Ureter (tissue), 1 donor: ENCODE data around the gene OR5H1. TPM values are rescaled to one million over a fixed set of nuclear protein-coding genes. Genes with fewer than 3 reads are reported as not detected.
"Not testable (repeated sequence)": the region's sequence is repeated elsewhere in the genome, so short reads cannot be mapped to it uniquely, and the experiment has no call there.

ENCODE experiments used
- DNase-seq: peaks from one replicate; pipeline ENCODE4 v3.0.0-alpha.2; 2020; ENCODE audit warnings: low spot score
- total RNA-seq: library from RNA; stranded (reverse); gene quantifications from one replicate; pipeline ENCODE4 v1.2.4, GENCODE V29; 2023
- donor health status: DM: yes; HTN: yes; CAD: no.

Gene OR5H1
- total RNA-seq, result 0.13 TPM

DNA sequence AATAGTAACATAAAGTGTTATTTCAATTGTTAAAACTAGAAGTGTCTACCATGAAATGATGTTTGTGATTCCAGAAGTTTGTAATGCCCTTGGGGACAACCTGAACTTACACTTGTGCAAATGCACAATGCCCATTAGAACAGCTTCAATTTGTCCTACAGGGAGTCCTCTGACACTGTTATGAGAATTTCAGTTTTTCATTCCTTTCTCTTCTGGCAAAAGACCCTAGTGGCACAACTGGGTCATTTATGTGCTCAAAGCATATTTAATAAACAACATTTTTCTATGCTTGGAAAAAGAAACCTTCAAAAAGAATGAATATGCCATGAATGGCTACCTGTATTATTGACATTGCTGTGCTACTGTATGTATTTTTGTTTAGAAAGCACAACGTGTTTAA is at the start of gene OR5H1:
Gene OR5H1 (plus strand): TSS at position 301 of the 400 bp plus-strand sequence. CDS start 1,977 bp downstream, outside the sequence.
- no peak for DNase-seq

DNA sequence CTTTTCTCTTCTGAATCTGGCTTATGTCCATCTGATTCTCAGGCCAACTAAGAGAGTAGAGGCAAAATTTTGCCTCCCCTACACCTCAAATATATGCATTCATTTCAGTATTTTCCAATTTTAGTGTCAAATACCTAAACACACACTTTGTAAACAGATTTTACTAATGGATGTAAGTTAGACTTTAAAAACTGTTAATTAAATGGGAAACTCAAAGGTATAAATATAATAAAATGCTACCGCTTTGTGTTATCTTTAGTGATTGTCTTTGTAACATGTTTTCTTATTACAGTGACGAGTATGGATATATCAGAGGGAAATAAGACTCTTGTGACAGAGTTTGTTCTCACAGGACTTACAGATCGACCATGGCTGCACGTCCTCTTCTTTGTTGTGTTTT is 43.6 kb upstream of the OR5H1 start, which contains the start of gene OR5AC2:
Gene OR5AC2 (plus strand): TSS at position 301 of the 400 bp plus-strand sequence. CDS start 0 bp downstream, at position 301.
- no peak for DNase-seq

DNA sequence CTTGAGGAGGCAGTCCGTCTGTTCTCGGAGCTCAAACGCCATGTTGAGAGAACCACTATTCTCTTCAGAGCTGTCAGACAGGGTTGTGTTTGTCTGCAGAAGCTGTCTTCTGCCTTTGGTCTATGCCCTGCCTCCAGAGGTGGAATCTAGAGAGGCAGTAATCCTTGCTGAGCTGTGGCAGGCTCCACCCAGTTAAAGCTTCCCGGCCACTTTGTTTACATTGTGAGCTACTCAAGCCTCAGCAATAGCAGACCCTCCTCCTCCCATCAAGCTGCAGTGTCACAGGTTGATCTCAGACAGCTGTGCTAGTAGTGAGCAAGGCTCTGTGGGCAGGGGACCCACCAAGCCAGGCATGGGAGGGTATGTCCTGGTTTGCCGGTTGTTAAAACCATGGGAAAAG is 34.6 kb upstream of the OR5H1 start:
- DNase-seq, result no peak

DNA sequence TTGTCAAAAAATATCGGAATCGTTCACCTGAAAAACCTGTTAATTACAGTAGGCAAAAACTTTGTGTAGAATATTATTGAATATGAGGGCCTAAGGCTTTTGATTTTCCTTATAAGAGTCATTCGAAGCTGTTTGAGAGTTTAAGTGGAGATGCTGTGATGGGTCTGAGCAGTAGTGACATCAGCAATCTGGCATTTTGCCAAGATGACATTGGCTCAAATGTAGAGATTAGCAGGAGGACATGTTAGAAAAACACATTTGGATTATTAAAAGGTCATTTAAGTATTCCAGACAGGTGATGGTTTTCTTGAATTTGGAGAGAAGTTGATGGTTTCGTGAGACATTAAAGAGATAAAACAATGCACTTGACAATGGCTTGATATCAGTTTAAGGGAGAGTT is 30.7 kb upstream of the OR5H1 start:
- DNase-seq, result no peak

DNA sequence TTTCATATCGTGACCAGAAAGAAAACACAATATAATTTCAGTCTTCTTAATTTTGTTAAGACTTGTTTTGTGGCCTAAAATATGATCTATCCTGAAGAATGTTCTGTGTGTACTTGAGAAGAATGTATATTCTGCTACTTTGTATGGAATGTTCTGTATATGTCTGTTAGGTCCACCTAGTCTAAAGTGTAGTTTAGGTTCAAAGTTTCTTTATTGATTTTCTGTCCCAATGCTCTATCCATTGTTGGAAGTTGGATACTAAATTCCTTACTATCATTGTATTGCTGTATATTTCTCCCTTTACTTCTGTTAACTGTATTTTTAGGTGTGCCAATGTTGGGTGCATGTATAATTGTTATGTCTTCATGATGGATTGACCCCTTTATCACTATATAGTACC is 22.4 kb upstream of the OR5H1 start:
- DNase-seq, result no peak

DNA sequence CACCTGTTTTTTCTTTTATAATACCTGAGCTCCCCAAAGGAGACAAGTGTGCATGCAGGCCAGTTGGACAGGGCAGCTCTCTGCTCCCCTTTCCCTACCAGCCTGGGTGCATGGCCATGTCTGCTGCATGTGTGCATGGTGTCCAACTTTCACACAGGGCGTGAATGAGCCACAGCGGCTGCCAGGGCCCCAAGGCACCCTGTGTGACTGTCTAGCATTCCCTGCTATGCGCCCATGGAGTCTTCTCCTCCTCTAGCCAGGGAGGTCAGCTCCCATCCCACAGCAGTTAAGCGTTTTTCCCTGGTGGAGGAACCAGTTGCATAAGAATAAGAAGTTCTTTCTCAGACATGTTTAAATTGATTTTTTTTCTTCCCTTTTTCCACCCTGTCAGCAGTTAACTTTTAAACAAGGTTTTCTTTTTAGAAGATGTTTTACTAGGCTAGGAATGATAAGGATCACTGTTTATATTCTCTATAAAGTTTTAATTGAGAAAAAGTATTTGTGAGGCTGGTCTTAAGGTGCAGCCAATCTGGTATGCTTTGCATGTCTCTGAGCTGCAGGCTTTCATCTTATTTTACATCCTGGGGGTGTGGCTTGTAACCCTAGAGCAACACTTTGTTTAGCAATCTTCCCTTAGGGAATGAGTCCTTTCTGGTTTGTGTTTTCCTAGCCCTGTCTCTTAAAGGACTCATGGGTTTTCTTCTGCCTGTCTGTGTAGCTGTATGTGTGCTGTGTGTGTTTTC is 20.5 kb upstream of the OR5H1 start:
- no peak for DNase-seq

DNA sequence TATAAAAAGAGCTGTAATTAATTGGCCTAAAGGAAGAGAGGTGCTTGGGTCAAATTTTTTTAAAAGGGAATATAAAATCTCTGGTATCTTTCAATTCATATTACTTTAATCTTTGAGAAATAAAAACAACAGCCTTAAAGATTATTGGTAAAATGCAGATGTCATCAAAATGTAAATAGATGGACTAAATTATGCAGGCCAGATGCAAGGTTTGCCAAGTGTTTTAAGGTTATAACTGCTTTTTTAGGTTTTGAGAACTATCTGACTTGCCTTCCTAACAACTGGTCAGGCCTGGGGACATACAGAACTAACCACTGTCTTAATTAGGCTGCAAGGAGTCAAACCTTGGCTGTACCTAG is 20.0 kb upstream of the OR5H1 start:
- no peak for DNase-seq

DNA sequence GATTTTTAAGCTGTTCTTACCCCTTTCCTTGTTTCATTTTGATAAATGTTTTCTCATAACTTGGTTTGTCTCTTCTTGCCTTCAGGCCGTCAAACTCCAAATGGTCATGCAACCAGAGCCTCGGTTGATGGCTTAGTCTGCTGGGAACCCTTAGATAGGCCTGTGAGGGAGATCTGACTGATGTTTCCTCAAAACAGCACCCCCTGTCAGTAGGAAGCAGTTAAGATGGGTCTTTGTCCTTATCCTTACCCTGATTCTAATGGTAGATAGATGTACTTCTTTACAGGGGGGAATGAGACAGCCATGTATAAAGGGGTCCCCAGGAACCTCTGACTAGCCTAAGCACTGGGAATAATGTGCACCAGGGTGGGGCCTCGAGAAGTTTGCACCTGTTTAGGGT is 16.3 kb upstream of the OR5H1 start:
- no peak for DNase-seq

DNA sequence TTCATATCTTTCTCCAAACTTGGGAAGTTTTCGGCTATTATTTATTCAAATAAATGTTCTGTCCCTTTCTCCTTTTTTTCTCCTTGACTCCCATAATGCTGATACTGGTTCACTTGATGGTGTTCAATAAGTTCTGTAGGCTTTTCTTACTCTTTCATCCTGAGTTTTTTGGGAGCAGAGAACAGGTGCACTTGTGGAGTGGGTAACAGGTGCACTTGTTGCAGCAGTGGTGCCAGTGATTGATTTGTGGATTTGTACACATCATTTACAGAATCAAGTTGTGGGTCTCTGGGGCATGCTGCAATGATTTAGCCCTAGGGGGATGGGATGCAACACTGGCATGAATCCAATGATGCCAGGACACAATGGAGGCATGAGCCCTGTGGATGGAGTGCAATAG is 14.8 kb upstream of the OR5H1 start:
- no peak for DNase-seq

DNA sequence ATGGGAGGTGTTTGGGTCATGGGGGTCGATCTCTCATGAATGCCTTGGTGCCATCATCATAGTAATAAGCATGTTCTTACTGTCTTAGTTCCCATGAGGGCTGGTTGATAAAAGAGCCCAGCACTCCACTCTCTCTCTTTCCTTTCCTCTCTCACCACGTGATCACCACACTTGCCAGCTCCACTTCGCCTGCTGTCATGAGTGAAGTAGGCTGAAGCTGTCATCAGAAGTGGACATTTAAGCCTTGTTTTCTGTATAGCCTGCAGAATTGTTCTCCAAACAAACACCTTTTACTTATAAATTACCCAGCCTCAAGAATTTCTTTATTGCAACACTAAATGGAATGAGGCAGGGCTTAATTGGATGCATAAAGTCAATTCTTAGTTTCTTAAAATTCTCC is 6.1 kb downstream of the OR5H1 start:
- no peak for DNase-seq

DNA sequence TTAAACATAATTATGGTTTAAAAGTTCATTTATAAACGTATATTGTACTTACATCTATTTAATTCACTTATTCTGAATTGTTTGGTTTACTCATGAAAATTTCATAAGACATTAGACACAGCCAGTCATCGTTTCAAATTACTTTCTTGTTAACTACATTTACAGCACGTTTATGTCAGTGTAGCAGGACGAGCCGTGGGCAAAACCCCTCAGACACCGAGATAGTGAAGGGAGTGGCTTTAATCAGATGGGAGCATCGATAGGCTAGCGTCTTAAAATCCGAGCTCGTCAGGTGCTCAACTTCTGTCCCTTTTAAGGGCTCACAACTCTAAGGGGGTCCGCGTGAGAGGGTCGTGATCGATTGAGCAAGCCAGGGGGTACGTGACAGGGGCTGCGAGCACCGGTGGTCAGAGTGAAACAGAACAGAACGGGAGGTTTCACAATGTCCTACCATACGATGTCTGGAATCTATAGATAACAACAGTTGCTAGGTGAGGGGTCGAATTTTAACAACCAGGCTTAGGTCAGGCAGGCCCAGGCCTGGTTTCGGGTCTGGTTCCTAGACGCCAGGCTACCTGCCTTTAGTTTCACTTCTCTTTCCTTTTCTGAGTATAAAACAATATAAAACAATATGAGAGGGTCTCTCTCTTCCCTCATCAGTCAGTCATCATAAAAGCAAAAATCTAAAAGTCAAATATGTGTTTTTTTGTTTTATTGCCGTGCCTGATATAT is 7.5 kb downstream of the OR5H1 start:
- not testable (repeated sequence) for DNase-seq

DNA sequence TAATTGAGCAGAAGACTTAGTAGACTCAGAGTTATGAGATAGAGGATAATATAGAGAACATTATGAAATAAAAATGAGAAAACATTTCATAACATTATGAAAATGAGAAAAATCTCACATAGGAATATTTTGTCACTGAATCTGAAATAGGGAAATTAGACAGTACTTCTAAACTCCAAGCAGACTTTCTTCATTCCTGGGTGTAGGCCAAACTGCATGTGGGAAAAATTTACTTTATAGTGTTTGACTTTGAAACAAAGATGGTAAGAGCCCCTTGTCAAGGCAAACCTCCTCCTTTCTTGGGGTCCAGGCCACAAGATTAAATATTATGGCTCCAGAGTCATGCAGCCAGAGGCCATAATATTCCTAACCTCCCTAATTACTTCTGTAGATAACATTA is 10.0 kb downstream of the OR5H1 start:
- DNase-seq, result no peak

DNA sequence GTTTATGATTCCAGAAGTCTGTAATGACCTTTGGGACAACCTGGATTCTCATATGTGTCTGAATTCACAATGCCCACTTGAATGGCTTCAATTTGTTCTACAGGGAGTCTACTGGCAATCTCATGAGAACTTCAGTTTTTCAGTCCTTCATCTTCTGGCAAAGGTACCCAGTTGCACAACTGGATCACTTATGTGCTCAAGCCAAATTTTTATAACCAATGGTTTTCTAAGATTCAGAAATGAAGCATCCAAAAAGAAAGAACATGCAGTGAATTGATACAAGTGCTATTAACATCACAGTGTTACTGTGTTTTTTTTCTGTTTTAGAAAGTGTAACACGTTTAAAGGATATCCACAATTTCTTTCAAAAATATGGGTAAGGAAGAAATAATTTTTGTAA is 16.7 kb downstream of the OR5H1 start, which contains the start of gene OR5H14:
Gene OR5H14 (plus strand): TSS at position 301 of the 400 bp plus-strand sequence. CDS start 1,907 bp downstream, outside the sequence.
- no peak for DNase-seq

DNA sequence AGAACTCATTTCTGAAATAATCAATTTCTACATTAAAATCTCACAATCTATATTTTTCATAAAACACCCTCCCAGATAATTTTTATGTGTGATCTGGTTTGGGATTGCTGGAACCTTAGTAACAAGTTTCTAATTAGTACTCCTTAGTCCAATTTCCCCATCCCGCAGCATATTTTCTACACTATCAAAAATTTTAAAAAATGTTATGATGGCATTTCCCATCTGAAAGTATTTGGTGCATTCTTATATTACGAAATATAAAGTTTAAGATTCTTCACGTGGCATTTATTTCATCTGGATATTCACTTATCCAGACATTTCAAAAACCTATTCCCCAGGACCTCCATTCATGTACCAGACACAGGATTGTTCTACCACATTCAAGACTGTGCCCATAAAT is 18.2 kb downstream of the OR5H1 start:
- DNase-seq, result no peak

DNA sequence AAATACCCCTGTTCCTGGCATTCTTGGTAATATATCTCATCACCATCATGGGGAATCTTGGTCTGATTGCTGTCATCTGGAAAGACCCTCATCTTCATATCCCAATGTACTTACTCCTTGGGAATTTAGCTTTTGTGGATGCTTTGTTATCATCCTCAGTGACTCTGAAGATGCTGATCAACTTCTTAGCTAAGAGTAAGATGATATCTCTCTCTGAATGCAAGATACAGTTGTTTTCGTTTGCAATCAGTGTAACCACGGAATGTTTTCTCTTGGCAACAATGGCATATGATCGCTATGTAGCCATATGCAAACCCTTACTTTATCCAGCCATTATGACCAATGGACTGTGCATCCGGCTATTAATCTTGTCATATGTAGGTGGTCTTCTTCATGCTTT is 18.9 kb downstream of the OR5H1 start:
- not testable (repeated sequence) for DNase-seq

DNA sequence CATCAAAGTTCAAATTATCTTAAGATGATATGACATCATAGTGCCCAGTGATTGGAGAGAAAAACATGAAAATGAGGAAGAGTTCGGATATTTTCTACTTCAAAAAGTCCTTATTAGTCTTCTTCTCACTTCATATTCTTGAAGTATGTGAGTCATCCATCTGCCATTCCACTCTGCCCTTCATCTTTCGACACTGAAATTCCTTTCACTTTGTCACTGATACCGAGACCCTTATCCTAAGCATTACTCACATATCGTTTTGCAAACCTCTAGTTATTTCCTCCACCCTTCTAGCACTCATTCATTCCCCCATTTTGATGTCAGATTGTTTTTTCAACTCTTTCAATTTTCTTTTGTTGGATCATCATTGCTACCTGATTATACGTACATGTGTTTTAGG is 20.7 kb downstream of the OR5H1 start:
- no peak for DNase-seq

DNA sequence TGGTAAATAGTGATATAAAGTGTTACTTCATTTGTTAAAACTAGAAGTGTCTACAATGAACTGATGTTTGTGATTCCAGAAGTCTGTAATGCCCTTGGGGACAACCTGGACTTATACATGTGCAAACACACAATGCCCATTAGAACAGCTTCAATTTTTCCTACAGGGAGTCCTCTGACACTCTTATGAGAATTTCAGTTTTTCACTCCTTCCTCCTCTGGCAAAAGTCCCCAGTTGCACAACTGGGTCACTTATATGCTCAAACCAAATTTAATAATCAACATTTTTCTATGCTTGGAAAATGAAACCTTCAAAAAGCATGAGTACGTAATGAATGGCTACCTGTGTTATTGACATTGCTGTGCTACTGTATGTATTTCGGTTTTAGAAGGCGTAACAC is 35.9 kb downstream of the OR5H1 start, which contains the start of gene OR5H15:
Gene OR5H15 (plus strand): TSS at position 301 of the 400 bp plus-strand sequence. CDS start 2,004 bp downstream, outside the sequence.
- DNase-seq, result no peak

DNA sequence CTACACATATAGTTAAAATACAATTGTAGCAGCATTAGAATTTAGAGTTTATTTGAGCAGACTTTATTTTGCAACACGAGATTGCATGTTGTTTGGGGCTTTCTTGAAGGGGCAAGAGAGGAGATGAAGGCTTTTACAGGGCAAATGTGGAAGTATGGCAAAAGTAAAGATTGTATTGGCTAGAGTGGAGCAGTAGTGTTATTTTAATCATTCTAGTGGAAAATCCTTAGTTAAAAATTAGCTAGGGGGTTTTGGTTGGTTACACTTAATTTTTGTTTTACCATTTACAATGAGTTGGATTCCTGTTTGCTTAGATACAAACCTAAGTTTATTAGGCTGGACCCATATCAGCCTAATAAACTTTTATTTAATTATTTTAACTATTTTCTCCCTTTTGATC is 40.5 kb downstream of the OR5H1 start:
- DNase-seq, result no peak

DNA sequence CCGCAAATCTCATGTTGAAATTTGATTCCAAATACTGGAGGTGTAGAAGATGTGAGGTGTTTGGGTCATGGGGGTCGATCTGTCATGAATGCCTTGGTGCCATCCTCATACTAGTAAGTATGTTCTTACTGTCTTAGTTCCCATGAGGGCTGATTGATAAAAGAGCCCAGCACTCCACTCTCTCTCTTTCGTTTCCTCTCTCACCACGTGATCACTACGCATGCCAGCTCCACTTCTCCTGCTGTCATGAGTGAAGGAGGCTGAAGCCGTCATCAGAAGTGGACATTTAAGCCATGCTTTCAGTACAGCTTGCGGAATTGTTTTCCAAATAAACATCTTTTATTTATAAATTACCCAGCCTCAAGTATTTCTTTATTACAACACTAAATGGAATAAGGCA is 42.1 kb downstream of the OR5H1 start:
- no peak for DNase-seq

DNA sequence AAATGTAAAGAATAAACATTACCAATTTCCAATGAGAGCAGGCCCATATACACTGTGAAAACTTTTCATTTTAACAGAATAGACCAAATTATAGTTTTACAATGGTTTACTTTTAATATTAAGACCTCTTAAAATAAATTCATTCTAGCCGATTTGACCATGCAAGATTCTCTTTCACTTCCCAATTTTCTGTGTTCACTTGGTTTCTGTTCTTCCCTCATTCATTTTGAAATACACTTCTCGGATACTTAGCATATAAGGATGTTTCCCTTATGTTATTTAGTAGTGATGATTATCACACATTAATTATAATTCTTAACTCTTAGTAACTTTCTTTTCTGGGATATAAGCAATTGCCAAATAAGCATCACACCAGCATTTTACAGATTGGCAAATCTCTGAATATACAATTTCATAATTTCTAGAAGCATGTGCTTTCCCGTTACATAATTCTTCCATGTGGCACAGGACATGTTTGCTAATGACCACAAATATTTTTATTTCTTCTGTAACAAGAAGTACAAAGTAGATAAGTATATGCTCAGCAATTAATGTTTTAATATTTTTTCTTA is 49.9 kb downstream of the OR5H1 start:
- DNase-seq, result no peak

DNA sequence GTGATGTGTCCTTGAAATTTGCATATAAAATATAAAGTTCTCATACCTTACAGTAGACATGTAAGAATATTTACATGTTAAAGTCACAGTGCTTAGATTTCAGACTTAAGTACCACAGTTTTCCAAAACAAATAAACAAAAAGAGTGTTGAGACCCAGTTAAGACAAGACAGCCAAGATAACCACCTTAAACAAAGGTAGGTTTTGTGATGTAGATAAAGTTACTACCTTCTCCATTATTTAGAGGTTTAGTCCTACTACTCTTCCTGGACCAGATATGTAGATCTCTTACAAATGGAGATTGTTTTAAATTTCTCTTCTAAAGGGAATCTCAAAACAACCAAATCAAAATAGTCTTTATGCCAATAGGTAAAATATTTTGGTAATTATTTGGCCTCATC is 51.7 kb downstream of the OR5H1 start:
- no peak for DNase-seq

DNA sequence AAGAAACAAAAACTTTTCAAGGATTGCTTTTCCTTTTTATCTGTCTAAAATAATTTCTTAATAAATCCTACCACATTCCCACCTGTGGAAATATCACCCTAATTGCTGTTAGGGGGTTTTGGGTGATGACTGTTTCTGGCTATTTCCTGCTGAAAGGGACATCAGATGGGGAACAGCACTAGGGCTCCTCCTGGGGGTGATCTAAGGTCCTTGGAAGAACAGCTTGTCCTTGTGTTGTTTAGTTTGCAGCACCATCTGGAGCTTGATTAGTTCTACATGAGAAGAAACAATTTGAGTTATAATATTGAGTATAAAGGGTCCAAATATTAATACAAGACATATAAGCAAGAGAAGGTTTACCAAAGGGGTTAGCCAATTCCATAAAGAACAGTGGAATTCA is 54.7 kb downstream of the OR5H1 start:
- no peak for DNase-seq
